MCF 10A (cell line): Measurements from ENCODE around the gene U2AF2. TPM values are rescaled to one million over a fixed set of nuclear protein-coding genes. Genes with fewer than 3 reads are reported as not detected.

Experiments
- BruUV-seq: library from RNA; stranded (reverse); fragments of 400-500 nt; replicated peaks from 2 replicates; lab custom pipeline; 2021; lab: Mats Ljungman, UMichigan
- CTCF ChIA-PET: fragments of 300-600 bp; sonication (Branson Sonifier 250); formaldehyde crosslinking; extraction: SDS; loops from one replicate; lab custom pipeline; 2021; ENCODE audit warnings: antibody characterized with exemption, inconsistent platforms; lab: Yijun Ruan, JAX
- POLR2A ChIA-PET: fragments of 300-600, 350-650 bp; sonication (Branson Sonifier 250); formaldehyde crosslinking; extraction: SDS; loops from one replicate; lab custom pipeline; 2020; ENCODE audit warnings: antibody characterized with exemption, inconsistent platforms; lab: Yijun Ruan, JAX
- DNase-seq: peaks from one replicate; pipeline ENCODE4 v3.0.0-alpha.2; 2018; ENCODE audit not compliant: unreplicated experiment
- H3K27ac Mint-ChIP-seq: one replicate; pipeline ENCODE4 v1.8.0; 2022; ENCODE audit warnings: mild to moderate bottlenecking, low read depth, mixed read lengths; ENCODE audit not compliant: unreplicated experiment
- H3K27me3 Mint-ChIP-seq: one replicate; pipeline ENCODE4 v1.8.0; 2022; ENCODE audit warnings: mixed read lengths; ENCODE audit not compliant: insufficient read depth, unreplicated experiment
- H3K36me3 Mint-ChIP-seq: one replicate; pipeline ENCODE4 v1.8.0; 2022; ENCODE audit warnings: mild to moderate bottlenecking, moderate library complexity, mixed read lengths; ENCODE audit not compliant: insufficient read depth, unreplicated experiment
- H3K4me1 Mint-ChIP-seq: one replicate; pipeline ENCODE4 v1.8.0; 2022; ENCODE audit warnings: mixed read lengths; ENCODE audit not compliant: insufficient read depth, unreplicated experiment
- H3K4me3 Mint-ChIP-seq: one replicate; pipeline ENCODE4 v1.8.0; 2022; ENCODE audit warnings: mild to moderate bottlenecking, moderate library complexity, mixed read lengths; ENCODE audit not compliant: unreplicated experiment
- H3K9me3 Mint-ChIP-seq: one replicate; pipeline ENCODE4 v1.8.0; 2022; ENCODE audit warnings: mixed read lengths; ENCODE audit not compliant: unreplicated experiment
- CTCF ChIP-seq: fragments of 200-600 bp; IDR thresholded peaks from one replicate; pipeline ENCODE4 v1.8.0; 2022; ENCODE audit warnings: antibody characterized with exemption, mild to moderate bottlenecking; ENCODE audit not compliant: unreplicated experiment
- intact Hi-C: fragments of 100-400 bp; cut with micrococcal nuclease; formaldehyde crosslinking; loops from 2 replicates; pipeline ENCODE4 v1.14.1; 2022
- total RNA-seq: library from RNA; stranded (reverse); gene quantifications from 2 replicates; pipeline ENCODE4 v1.2.3, GENCODE V29; 2022

U2AF2 gene
- total RNA-seq, 1 experiment from 2014 or later, result 280 TPM

- CTCF ChIA-PET, result no interaction called here
- no TSS peak for BruUV-seq
- H3K36me3 Mint-ChIP-seq, result peaks cover 39% of the 10 kb centered on the region
- POLR2A ChIA-PET, result no interaction called here
- DNase-seq, result no peak
- no peak for TF ChIP-seq CTCF
- no peak overlapping the region for H3K4me3 Mint-ChIP-seq
- intact Hi-C loops, result no loop called here
- no peaks in the 10 kb centered on the region for H3K9me3 Mint-ChIP-seq
- no peak overlapping the region for H3K27ac Mint-ChIP-seq
- H3K27me3 Mint-ChIP-seq, result no peaks in the 10 kb centered on the region
- peaks cover 5% of the 10 kb centered on the region for H3K4me1 Mint-ChIP-seq
Measured at GRCh38 chr19:55683449-55684261, 28.8 kb downstream of the U2AF2 start.

- ChIA-PET POLR2A (no interaction called here), CTCF (no interaction called here)
- H3K36me3 Mint-ChIP-seq, result peaks cover 37% of the 10 kb centered on the region
- intact Hi-C loops, result no loop called here
- H3K9me3 Mint-ChIP-seq, result no peaks in the 10 kb centered on the region
- no peaks in the 10 kb centered on the region for H3K27me3 Mint-ChIP-seq
- no peak for DNase-seq
- no TSS peak for BruUV-seq
- no peak for TF ChIP-seq CTCF
- H3K27ac Mint-ChIP-seq, result no peak overlapping the region
- H3K4me1 Mint-ChIP-seq, result no peaks in the 10 kb centered on the region
- H3K4me3 Mint-ChIP-seq, result no peak overlapping the region
Measured at GRCh38 chr19:55684946-55685681, 30.3 kb downstream of the U2AF2 start.

GRCh38 chr19:55685776-55686175 is 30.9 kb downstream of the U2AF2 start:
- POLR2A ChIA-PET, result no interaction called here
- no peak for DNase-seq
- H3K36me3 Mint-ChIP-seq, result peaks cover 44% of the 10 kb centered on the region
- no peak overlapping the region for H3K27ac Mint-ChIP-seq
- intact Hi-C loops, result no loop called here
- no TSS peak for BruUV-seq
- no peak overlapping the region for H3K4me3 Mint-ChIP-seq
- H3K27me3 Mint-ChIP-seq, result no peaks in the 10 kb centered on the region
- no peaks in the 10 kb centered on the region for H3K4me1 Mint-ChIP-seq
- H3K9me3 Mint-ChIP-seq, result no peaks in the 10 kb centered on the region
- TF ChIP-seq CTCF, result no peak
- CTCF ChIA-PET, result no interaction called here

GRCh38 chr19:55686311-55687050 is 31.6 kb downstream of the U2AF2 start:
- H3K4me3 Mint-ChIP-seq, result no peak overlapping the region
- H3K27ac Mint-ChIP-seq, result no peak overlapping the region
- no peak for TF ChIP-seq CTCF
- H3K36me3 Mint-ChIP-seq, result peaks cover 50% of the 10 kb centered on the region
- ChIA-PET POLR2A (no interaction called here), CTCF (interaction anchor here (0.8 kb wide), 1 partner anchor 18 kb away, joined by 3 read pairs; no protein-coding TSS in a partner anchor)
- H3K4me1 Mint-ChIP-seq, result no peaks in the 10 kb centered on the region
- H3K27me3 Mint-ChIP-seq, result no peaks in the 10 kb centered on the region
- no TSS peak for BruUV-seq
- DNase-seq, result no peak
- no peaks in the 10 kb centered on the region for H3K9me3 Mint-ChIP-seq
- intact Hi-C loops, result no loop called here
